HG02763 (cell line): ENCODE measurements around the gene RNLS.

Source experiments
- ATAC-seq: cut with Tn5 transposase; IDR thresholded peaks from one replicate; pipeline ENCODE4 v1.9.1; 2021; ENCODE audit warnings: mild to moderate bottlenecking, moderate library complexity; ENCODE audit not compliant: unreplicated experiment

Gene RNLS

DNA sequence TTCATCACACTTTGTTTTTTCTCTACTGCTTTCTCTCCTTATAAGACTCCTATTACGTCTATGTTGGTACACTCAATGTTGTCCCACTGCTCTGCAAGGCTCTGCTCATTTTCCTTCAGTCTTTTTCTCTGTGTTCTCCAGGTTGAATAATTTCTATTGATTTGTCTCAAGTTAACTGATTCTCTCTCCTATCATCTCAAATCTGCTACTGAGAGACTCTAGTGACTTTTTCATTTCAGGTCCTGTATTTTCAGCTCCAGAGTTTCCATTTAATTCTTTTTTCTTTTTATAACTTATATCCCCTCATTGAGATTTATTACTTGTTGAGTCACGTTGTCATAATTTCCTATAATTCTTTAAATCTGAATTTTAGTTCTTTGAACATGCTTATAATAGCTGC, 100.9 kb downstream of the RNLS start:
- ATAC-seq = no peak

GRCh38 chr10:88478256-88478655, 104.9 kb downstream of the RNLS start:
- no peak for ATAC-seq

DNA sequence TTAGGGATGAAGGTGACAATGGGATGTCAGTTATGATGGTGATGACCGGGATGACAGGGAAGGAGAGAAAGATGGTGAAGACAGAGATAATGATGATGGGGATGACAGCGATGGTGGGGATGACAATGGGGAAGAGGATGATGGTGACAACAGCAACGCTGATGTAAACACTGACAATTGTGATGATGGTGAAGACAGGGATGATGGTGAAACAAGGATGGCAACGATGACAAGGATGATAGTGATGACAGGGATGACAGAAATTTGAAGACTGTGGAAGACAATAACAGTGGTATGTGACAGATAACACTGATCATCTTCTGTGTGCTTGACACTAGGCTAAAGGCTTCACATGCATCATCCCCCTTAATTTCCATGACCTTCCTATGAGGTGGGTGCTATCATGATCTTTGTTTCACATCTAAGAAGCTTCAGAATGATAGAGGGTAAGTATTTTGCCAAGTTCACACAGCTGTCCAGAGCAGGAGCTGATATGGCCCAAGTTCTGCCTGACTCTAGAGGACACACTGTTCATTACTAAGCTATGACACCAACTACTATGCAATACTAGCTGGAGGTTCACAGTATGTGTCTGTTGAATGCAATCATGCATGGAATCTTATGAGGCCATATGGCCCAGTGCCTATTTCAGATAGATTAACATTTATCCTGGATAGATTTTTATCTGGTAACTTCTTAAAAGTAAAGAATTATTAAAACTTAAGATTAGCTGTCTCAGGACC, 105.6 kb downstream of the RNLS start:
- ATAC-seq = no peak

DNA sequence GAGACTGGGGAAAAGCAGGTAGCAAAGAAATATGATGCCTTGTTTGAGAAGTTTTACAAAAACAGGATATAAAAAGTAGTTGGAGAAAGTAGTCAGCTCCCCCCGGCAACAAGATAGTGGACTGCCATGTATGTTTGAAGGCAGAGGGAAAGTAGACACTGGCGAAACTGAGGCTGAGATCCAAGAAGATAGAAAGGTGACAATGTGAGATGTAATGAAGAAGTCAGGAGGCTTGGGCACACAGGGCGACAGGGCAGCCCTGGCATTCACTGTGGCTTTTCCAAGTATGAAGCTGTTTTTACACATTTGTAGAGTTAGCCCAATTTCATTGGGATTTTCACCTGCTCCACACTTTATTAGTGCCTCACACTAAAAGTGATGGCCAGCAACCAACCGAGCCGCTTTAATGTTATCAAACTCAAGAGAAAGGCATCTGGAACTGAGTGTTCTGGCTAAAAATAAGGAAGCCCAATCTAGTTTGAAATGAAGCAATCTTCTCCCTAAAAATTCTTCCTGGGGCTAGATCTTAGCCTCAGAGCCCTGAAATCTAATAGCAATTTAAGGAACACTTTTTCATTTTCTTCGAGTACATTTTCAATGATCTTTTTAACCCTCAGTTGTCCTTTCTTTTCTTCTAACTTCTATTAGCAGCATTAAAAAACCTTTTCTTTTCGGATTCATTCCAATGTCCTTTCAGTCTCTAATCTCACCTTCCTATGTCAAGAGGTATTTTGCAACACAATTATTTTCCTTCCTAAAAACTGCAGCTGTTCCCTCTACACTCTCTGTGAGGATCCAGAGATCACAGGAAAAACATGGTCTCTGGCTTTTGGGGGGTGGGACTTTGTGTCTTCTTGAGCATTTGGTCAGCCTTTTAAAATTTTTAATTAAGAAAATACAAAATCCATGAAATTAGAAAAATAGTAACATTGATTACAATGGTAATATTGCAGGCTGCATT, 108.0 kb downstream of the RNLS start:
- no peak for ATAC-seq

DNA sequence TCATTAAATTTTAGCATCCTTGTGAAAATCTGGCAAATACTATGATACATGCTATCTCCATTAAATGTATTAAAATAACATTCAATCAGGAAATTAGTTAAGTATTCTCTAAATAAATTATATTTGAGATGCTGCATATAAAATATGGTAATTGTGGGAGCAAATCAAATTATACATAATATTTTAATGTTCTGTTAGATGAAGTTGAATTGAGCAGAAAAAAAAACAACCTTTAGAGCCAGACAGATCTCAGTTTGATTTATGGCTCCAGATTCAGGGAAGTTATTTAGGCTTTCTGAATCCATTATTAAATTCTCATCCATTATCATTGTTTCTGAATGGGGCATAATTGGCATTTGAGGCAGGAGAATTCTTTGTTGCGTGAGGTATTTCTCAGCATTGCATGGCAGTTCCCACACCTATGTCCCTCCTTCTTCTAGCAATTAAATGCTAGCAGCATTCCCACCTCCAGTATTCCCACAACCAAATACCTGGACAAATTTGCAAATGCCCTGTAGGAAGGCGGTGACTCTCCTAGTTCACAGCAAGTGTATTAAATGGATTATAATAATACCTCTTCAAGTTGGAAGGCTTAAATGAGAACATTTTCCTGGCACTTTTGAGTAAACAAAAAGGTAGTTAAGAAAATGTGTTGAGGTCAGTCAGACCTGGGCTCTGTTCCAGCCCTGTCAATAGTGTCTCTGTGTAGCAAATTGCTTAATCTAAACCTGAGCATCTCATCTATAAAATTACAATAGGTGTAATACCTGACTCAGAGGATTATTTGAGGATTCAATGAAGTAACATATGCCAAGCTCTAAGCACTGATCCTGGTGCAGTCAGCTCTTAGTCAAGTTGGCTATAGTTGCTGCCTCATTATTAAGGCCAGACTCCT, 108.9 kb downstream of the RNLS start:
- ATAC-seq = no peak

- no peak for ATAC-seq
These were observed 110.6 kb downstream of the RNLS start for GRCh38 chr10:88472540-88472939.

- no peak for ATAC-seq
These were observed 111.2 kb downstream of the RNLS start for GRCh38 chr10:88471899-88472298.

DNA sequence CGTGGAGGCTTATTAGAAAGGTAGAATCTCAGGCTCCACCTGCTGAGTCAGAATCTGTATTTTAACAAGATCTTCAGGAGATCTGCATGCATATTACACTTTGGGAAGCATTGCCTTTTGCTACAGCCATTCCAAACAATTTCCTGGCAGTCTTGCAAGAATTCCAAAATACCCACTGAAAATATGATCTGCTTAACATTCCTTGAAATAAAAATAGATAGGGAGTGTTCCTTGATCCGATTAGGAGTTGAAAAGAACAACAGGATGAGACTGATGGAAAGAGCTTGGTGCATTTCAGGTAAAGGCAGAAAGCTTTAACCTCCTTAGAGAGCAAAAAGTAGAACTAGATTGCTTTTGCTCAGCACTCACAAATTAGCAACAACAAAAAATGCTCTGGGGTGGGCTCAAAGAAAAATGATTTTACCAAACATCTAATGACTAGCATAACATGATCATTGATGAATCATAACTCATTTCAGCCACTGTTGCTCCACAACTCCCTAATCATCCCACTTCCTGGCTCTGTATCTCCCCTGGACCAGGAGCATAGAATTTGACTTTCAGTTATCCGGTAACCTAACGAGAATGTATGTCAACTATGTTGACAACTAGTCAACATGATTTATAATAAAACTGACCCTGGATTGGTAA, 115.2 kb downstream of the RNLS start:
- ATAC-seq = no peak

GRCh38 chr10:88466786-88467185, 116.3 kb downstream of the RNLS start:
- no peak for ATAC-seq

DNA sequence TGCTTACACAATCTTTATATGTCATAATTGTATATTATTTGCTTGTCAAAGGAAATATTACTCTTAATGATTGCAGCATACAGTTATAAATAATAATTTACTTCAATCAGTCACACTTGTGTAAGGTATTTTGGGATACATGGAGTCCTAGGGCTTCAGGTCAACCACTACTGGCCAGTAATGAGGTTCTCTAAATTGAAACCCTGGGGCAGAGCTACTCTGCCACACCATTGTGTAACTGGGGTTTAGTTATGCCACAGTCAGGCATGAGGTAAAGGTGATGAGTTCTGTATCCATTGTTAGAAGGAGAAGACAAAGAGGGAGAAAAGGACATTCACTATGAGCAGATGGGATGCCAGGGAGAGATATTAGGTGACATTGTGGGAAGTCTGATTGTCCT, 117.4 kb downstream of the RNLS start:
- no peak for ATAC-seq

- no peak for ATAC-seq
These were observed 119.3 kb downstream of the RNLS start for GRCh38 chr10:88463811-88464210.

- no peak for ATAC-seq
These were observed 121.7 kb downstream of the RNLS start for GRCh38 chr10:88461426-88461825.

GRCh38 chr10:88459530-88459929, 123.6 kb downstream of the RNLS start:
- ATAC-seq = no peak

DNA sequence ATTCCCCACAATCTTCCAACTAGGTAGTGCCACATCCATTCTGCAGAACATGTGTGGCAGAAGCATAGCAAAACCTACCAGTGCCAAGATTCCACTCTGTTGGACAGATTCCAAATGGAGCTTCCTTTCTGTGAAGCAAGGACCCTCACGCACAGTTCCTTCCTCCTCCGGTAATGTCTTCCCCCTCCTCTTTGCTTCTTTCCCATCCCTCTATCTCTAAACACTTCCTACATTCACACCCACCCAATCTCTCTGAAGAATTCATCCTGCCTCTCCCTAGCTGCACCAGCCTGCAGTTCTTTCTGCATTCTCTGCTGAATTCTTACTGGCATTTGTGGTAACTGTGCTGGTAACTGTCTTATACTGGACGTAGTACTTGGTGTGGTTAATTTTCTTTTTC, 124.9 kb downstream of the RNLS start:
- ATAC-seq = no peak

GRCh38 chr10:88457660-88458059, 125.5 kb downstream of the RNLS start:
- ATAC-seq = no peak

GRCh38 chr10:88456730-88457129, 126.4 kb downstream of the RNLS start:
- no peak for ATAC-seq

DNA sequence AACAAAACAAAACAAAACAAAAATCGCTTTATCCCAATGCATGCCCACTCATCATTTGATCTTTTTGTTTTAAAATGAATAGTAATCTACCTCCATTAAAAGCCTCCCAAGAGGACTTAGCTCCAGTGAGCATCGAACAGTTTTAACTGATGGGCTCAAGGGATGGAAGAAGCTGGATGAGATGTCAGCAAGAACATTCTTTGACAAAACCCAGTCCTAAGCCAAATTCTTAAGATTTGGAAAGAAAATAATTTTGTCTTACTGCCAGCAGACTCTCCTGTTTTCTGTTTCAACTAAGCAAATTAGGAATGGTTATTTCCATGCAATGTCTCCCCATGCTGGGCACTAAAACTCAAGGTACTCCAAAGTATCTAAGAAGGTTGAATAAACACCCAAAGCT, 127.3 kb downstream of the RNLS start:
- ATAC-seq = no peak

GRCh38 chr10:88450201-88450600, 132.9 kb downstream of the RNLS start:
- no peak for ATAC-seq

DNA sequence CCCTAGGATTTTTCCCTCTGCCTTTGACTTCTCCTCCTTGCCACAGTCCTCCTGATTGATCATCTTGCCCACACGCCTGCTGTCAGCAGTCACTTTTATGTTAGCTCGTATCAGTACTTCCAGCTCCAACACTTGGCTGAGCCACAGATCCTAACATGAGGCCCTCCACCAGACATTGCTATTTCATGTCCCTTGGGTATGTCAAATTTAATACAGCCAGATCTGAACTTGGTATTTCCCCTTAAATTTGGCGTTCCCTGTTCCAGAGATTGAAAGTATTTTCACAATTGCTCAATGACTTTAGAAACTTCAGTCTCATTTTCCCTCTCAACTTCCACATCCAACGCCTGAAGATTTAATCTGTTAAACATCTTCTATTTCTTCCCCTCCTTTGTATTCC, 140.4 kb downstream of the RNLS start:
- ATAC-seq = no peak

DNA sequence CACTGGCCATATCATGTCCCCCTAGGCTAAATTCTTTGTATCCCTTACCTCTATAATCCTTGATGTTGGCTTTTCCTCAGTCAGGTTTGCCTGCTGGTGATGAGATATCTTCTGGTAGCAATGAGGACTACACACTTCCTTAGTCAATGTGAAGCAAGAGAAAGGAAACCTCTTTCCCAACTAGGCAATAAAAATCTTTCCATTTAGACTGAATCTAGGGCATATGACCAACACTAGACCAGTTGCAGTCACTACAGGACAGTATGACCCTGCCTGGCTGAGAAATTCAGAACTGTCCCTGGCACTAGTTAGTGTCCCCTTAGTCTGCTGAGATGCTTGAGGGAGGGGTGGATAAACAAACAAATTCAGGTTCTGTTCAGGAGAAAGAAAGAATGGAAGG, 142.6 kb downstream of the RNLS start:
- ATAC-seq = no peak

GRCh38 chr10:88439932-88440331, 143.2 kb downstream of the RNLS start:
- ATAC-seq = no peak
